Stimulated activated CD4-positive, alpha-beta T cell treated with anti-CD3 and anti-CD28 coated beads, Interleukin-1b, Interleukin-23, amount 100 ng/mL, for 24 hours (primary cell): Measurements from ENCODE around the gene SAPCD1.

ENCODE experiments used
- DNase-seq, 4 experiments: peaks; one replicate each; pipeline ENCODE4 v3.0.0-alpha.2; 2020; ENCODE audit warnings: low read depth in 4 of 4, low spot score in 1 of 4

The SAPCD1 gene

GRCh38 chr6:31729515-31729978, 32.9 kb upstream of the SAPCD1 start:
- DNase-seq = peak in 3 of 4 experiments; percentile 53 to 71 (median 63)

GRCh38 chr6:31729979-31730630, 32.4 kb upstream of the SAPCD1 start:
- peak in 3 of 4 experiments; percentile 39 to 48 (median 44) for DNase-seq

GRCh38 chr6:31730631-31731086, 31.8 kb upstream of the SAPCD1 start:
- DNase-seq = no peak

- DNase-seq = no peak
Observed at GRCh38 chr6:31732029-31732428, 30.4 kb upstream of the SAPCD1 start.

GRCh38 chr6:31733734-31734133, 28.7 kb upstream of the SAPCD1 start:
- DNase-seq = no peak

GRCh38 chr6:31734247-31734820, 28.1 kb upstream of the SAPCD1 start:
- no peak for DNase-seq

- peak in 2 of 4 experiments; percentile 38 to 46 for DNase-seq
Observed at GRCh38 chr6:31734821-31735406, 27.5 kb upstream of the SAPCD1 start.

- peak in 3 of 4 experiments; percentile 52 to 84 (median 69) for DNase-seq
Observed at GRCh38 chr6:31736021-31736767, 26.3 kb upstream of the SAPCD1 start, which contains the start of gene CLIC1. TSS of gene CLIC1 (minus strand) at chr6:31736530. CDS start at chr6:31736300, 230 bp downstream.

GRCh38 chr6:31736768-31737314, 25.6 kb upstream of the SAPCD1 start:
- no peak for DNase-seq

GRCh38 chr6:31737315-31737990, 25.0 kb upstream of the SAPCD1 start:
- DNase-seq = no peak

- DNase-seq = peak in 1 of 4 experiments; percentile 55
Observed at GRCh38 chr6:31737991-31738979, 24.2 kb upstream of the SAPCD1 start.

GRCh38 chr6:31739639-31740396, 22.6 kb upstream of the SAPCD1 start, which contains the start of gene MSH5:
TSS of gene MSH5 (plus strand) at chr6:31740005. CDS start at chr6:31740467, 462 bp downstream.
- DNase-seq = peak; percentile 88 to 95 (median 92)

GRCh38 chr6:31740397-31741223, 21.8 kb upstream of the SAPCD1 start:
- no peak for DNase-seq

GRCh38 chr6:31741815-31742214, 20.6 kb upstream of the SAPCD1 start:
- no peak for DNase-seq

GRCh38 chr6:31742894-31743293, 19.6 kb upstream of the SAPCD1 start:
- DNase-seq = no peak

GRCh38 chr6:31744422-31744821, 18.0 kb upstream of the SAPCD1 start:
- DNase-seq = no peak

- no peak for DNase-seq
Observed at GRCh38 chr6:31749301-31750036, 13.0 kb upstream of the SAPCD1 start.
